ENCODE measurements around the gene DNAJC17. TPM values are rescaled to one million over a fixed set of nuclear protein-coding genes. Genes with fewer than 3 reads are reported as not detected.

Gene DNAJC17
- total RNA-seq, 2 experiments from 2014 or later, result 45.6 to 51.2 TPM

DNA sequence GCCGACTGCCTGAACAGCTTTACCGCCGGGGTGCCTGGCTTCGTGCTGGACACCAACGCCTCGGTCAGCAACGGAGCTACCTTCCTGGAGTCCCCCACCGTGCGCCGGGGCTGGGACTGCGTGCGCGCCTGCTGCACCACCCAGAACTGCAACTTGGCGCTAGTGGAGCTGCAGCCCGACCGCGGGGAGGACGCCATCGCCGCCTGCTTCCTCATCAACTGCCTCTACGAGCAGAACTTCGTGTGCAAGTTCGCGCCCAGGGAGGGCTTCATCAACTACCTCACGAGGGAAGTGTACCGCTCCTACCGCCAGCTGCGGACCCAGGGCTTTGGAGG, 37.4 kb upstream of the DNAJC17 start:
- H3K27ac Mint-ChIP-seq, result no peak overlapping the region
- DNase-seq, result peak; percentile 59
- H3K27me3 Mint-ChIP-seq, result peaks cover 22% of the 10 kb centered on the region
- peak; percentile 68 for ATAC-seq
- H3K4me1 Mint-ChIP-seq, result peaks cover 25% of the 10 kb centered on the region
- H3K36me3 Mint-ChIP-seq, result no peaks in the 10 kb centered on the region
- CTCF ChIA-PET, result interaction anchor here (0.7 to 4.0 kb wide), 7 partner anchors 9 to 142 kb away, joined by 3 to 37 read pairs (median 4); partner anchors contain the start of gene VPS18
- H3K4me3 Mint-ChIP-seq, result peak overlapping the region; percentile 78
- no peaks in the 10 kb centered on the region for H3K9me3 Mint-ChIP-seq (ENCODE audit: low read depth)

GRCh38 chr15:40843885-40844695, 36.8 kb upstream of the DNAJC17 start, which contains the start of gene SPINT1:
SPINT1 (plus strand) TSS chr15:40844048; CDS start chr15:40844555, 507 bp downstream.
- Mint-ChIP-seq H3K4me3 (peak within 1 kb of the TSS; percentile 78), H3K4me1 (peaks cover 25% of the 10 kb centered on the region), H3K9me3 (ENCODE audit: low read depth) (no peaks in the 10 kb centered on the region), H3K36me3 (no peaks in the 10 kb centered on the region), H3K27me3 (peaks cover 22% of the 10 kb centered on the region), H3K27ac (no peak within 1 kb of the TSS)
- DNase-seq (peak; percentile 54), ATAC-seq (peak; percentile 72)
- CTCF ChIA-PET, result interaction anchor here (0.7 to 4.0 kb wide), 6 partner anchors 9 to 141 kb away, joined by 3 to 37 read pairs (median 4); partner anchors contain the start of gene VPS18

DNA sequence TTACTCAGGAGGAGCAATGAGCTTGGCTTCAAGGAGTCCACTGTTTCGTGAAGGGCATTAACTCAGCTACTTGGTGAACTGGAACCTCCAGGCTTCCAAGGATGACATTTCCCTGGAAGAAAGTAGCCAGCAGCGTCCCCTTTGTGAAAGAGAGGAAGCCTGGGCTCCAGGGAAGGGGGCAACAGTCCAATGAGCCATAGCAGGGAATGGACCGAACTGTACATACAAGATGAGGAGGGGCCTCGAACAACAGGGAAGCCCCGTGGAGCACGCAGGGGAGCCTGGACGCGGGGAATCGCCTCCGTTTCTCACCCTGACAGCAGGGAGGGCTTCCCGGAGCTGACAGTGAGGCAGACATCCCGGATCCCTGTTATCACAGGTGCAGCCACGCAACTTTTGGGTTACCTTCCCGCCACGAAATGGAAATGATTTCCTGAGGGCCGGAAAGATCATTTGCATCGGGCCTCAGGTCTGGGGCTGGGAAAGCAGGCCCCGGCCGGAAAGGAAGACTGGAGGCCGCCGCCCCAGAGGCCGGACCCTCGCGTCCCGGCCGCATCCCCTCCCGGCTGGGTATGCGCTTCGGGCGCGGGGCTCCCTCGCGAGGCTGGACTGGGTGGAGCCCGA, 36.1 kb upstream of the DNAJC17 start:
- CTCF ChIA-PET, result interaction anchor here (0.7 to 4.0 kb wide), 6 partner anchors 8 to 51 kb away, joined by 3 to 37 read pairs (median 4); partner anchors contain the start of gene VPS18
- Mint-ChIP-seq H3K36me3 (no peaks in the 10 kb centered on the region), H3K4me1 (peaks cover 25% of the 10 kb centered on the region), H3K4me3 (peak overlapping the region; percentile 59), H3K27ac (no peak overlapping the region), H3K9me3 (ENCODE audit: low read depth) (no peaks in the 10 kb centered on the region), H3K27me3 (peaks cover 22% of the 10 kb centered on the region)
- no peak for DNase-seq
- no peak for ATAC-seq

DNA sequence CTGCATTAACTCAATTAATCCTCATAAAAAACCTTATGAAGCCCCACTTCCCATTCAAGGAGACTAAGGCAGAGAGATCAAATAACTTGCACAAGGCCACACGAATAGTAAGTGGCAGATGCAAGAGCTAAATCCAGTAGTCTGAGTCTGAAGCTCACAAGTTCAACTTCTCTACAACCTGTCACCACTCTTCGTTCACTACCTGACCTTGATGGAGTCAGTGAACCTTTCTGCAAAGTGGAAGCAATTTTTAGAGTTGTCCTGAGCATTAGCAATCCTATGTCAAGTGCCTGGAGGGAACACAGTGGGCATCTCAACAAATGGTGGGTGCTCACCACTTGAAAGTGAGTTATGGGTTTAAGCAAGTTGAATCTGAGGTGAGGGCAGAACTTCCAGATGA, 34.5 kb upstream of the DNAJC17 start:
- DNase-seq (no peak), ATAC-seq (no peak)
- Mint-ChIP-seq H3K9me3 (ENCODE audit: low read depth) (no peaks in the 10 kb centered on the region), H3K4me3 (no peak overlapping the region), H3K36me3 (no peaks in the 10 kb centered on the region), H3K4me1 (peaks cover 16% of the 10 kb centered on the region), H3K27ac (no peak overlapping the region), H3K27me3 (peaks cover 22% of the 10 kb centered on the region)
- CTCF ChIA-PET, result interaction anchor here (1.0 to 4.0 kb wide), 2 partner anchors 16 to 50 kb away, joined by 3 to 37 read pairs; no protein-coding TSS in a partner anchor

DNA sequence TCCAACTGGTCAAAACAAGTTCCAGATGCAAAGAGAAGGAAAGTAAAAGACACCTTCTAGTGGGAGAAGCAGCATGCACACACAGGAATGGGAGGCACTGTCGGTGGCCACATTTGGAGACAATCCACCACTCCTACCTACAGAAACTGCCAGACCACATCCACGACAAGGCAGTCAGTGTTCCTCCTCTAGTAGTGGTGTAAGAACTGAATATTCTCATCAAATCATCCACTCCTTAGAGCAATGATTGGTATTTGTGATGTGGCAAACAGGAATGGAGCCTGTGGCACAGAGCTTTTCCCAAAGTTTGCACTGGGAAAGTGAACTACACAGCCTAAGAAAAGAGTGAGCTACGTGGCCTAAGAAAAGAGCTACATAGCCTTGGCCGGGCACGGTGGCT, 31.5 kb upstream of the DNAJC17 start:
- Mint-ChIP-seq H3K4me3 (no peak overlapping the region), H3K36me3 (no peaks in the 10 kb centered on the region), H3K27ac (no peak overlapping the region), H3K27me3 (peaks cover 15% of the 10 kb centered on the region), H3K9me3 (ENCODE audit: low read depth) (no peaks in the 10 kb centered on the region), H3K4me1 (peaks cover 4% of the 10 kb centered on the region)
- DNase-seq (no peak), ATAC-seq (no peak)
- CTCF ChIA-PET, result interaction anchor here (0.9 kb wide), 1 partner anchor 54 kb away, joined by 3 read pairs; no protein-coding TSS in a partner anchor

GRCh38 chr15:40836020-40836419, 28.7 kb upstream of the DNAJC17 start:
- no peaks in the 10 kb centered on the region for H3K4me1 Mint-ChIP-seq

GRCh38 chr15:40832903-40833302, 25.6 kb upstream of the DNAJC17 start:
- CTCF ChIA-PET, result interaction anchor here (0.9 to 1.0 kb wide), 2 partner anchors 25 to 26 kb away, joined by 3 read pairs; no protein-coding TSS in a partner anchor
- H3K27ac Mint-ChIP-seq, result no peak overlapping the region
- DNase-seq (no peak), ATAC-seq (no peak)
- peaks cover 3% of the 10 kb centered on the region for H3K27me3 Mint-ChIP-seq
- H3K4me1 Mint-ChIP-seq, result no peaks in the 10 kb centered on the region
- H3K36me3 Mint-ChIP-seq, result no peaks in the 10 kb centered on the region
- H3K4me3 Mint-ChIP-seq, result no peak overlapping the region
- H3K9me3 Mint-ChIP-seq (ENCODE audit: low read depth), result no peaks in the 10 kb centered on the region

More at GRCh38 chr15:40836020-40836419, 28.7 kb upstream of the DNAJC17 start:
- ATAC-seq (no peak), DNase-seq (no peak)
- H3K27me3 Mint-ChIP-seq, result no peaks in the 10 kb centered on the region
- no peaks in the 10 kb centered on the region for H3K36me3 Mint-ChIP-seq
- H3K9me3 Mint-ChIP-seq (ENCODE audit: low read depth), result no peaks in the 10 kb centered on the region
- no peak overlapping the region for H3K27ac Mint-ChIP-seq
- no peak overlapping the region for H3K4me3 Mint-ChIP-seq
- CTCF ChIA-PET, result interaction anchor here (0.6 to 0.9 kb wide), 3 partner anchors 8 to 23 kb away, joined by 3 to 4 read pairs (median 4); partner anchors contain the start of gene SPINT1

DNA sequence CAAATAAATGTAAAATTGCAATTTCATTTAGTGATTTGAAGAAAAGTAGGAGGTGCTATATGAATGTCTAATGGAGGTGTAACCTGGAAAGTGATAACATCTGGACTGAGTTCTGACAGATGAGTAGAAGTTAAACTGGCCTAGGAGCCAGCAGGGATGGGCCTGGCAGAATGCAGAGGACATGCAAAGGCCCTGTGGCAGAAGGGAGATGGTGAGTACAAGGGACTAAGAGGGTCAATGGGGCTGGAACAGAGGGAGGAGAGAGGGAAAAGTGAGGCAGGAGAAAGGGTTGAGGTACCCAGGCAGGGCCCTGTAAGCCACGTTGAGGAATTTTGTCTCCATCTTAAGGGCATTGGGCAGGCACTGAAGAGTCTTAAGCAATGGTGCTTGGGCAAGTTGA, 24.6 kb upstream of the DNAJC17 start:
- CTCF ChIA-PET, result interaction anchor here (1.0 kb wide), 1 partner anchor 27 kb away, joined by 3 read pairs; no protein-coding TSS in a partner anchor
- no peak for DNase-seq
- Mint-ChIP-seq H3K27me3 (peaks cover 3% of the 10 kb centered on the region), H3K4me3 (no peak overlapping the region), H3K36me3 (no peaks in the 10 kb centered on the region), H3K9me3 (ENCODE audit: low read depth) (no peaks in the 10 kb centered on the region), H3K27ac (no peak overlapping the region), H3K4me1 (no peaks in the 10 kb centered on the region)
- ATAC-seq, result no peak

DNA sequence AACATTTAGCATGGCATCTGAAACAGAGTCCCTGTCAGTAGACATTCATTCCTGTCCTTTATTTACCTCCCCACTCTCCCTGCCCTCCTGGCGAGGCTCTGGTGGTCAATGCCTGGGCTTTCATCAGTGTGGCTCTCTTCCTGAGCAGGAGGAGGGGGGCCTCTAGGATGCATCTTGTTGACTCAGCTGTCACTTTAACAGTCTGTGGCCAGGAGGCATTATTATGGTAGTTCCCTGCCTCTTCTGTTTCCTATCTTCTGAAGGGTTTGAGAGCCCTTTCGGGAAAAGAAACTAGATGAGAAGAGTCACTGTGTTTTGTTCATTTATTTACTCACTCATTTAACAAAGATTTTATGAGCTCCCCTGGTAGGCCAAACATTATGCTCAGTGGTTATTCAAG, 23.6 kb upstream of the DNAJC17 start:
- no peaks in the 10 kb centered on the region for H3K4me1 Mint-ChIP-seq
- no peak for ATAC-seq
- H3K4me3 Mint-ChIP-seq, result no peak overlapping the region
- no peaks in the 10 kb centered on the region for H3K9me3 Mint-ChIP-seq (ENCODE audit: low read depth)
- no peaks in the 10 kb centered on the region for H3K36me3 Mint-ChIP-seq
- no peak overlapping the region for H3K27ac Mint-ChIP-seq
- peaks cover 8% of the 10 kb centered on the region for H3K27me3 Mint-ChIP-seq
- CTCF ChIA-PET, result no interaction called here
- DNase-seq, result no peak

- Mint-ChIP-seq H3K4me3 (no peak overlapping the region), H3K27ac (no peak overlapping the region), H3K36me3 (no peaks in the 10 kb centered on the region), H3K4me1 (peaks cover under 1% of the 10 kb centered on the region), H3K9me3 (ENCODE audit: low read depth) (no peaks in the 10 kb centered on the region), H3K27me3 (peaks cover 10% of the 10 kb centered on the region)
- CTCF ChIA-PET, result interaction anchor here (0.7 kb wide), 1 partner anchor 17 kb away, joined by 3 read pairs; no protein-coding TSS in a partner anchor
- no peak for ATAC-seq
- no peak for DNase-seq
These were observed 21.8 kb upstream of the DNAJC17 start for GRCh38 chr15:40829115-40829514.

- no peak for ATAC-seq
- H3K4me3 Mint-ChIP-seq, result no peak within 1 kb of the TSS
- CTCF ChIA-PET, result interaction anchor here (1.0 to 1.5 kb wide), 3 partner anchors 11 to 309 kb away, joined by 3 to 6 read pairs (median 5); partner anchors contain the start of gene VPS18
These were observed 21.3 kb upstream of the DNAJC17 start, which contains the start of gene PPP1R14D for GRCh38 chr15:40828447-40829036. PPP1R14D (minus strand) TSS chr15:40828708; CDS start chr15:40828641, 67 bp downstream.

DNA sequence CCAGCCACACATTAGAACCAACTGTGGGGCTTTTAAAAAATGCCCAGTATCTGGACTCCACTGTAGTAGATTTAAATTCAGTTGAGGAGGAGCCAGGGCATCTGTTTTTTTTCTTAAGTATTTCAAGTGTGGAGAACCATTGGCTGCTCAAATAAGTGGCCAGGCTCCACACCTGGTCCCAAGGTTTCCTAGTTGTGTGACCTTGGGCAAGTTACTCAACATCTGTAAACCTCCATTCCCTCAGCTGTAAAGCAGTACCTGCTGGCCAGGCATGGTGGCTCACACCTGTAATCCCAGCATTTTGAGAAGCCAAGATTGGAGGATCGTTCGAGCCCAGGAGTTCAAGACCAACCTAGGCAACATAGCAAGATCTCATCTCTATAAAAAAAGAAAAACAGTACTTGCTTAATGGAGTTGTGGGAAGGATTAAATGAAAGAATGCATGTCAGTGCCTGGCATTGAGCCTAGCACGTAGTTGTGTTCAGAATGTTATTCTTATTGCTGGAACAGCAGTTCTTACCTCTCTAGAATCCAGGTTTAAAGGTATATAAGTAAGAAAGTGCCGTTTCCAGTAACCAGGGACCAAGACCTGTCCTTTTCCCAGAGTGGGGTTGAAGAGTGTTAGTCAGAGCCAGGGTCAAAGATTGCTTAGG, 19.3 kb upstream of the DNAJC17 start:
- peaks cover 12% of the 10 kb centered on the region for H3K27me3 Mint-ChIP-seq
- H3K4me1 Mint-ChIP-seq, result peaks cover 4% of the 10 kb centered on the region
- no peak overlapping the region for H3K27ac Mint-ChIP-seq
- no peak overlapping the region for H3K4me3 Mint-ChIP-seq
- CTCF ChIA-PET, result no interaction called here
- H3K36me3 Mint-ChIP-seq, result no peaks in the 10 kb centered on the region
- H3K9me3 Mint-ChIP-seq (ENCODE audit: low read depth), result no peaks in the 10 kb centered on the region
- ATAC-seq (no peak), DNase-seq (no peak)

More at GRCh38 chr15:40828447-40829036, 21.3 kb upstream of the DNAJC17 start, which contains the start of gene PPP1R14D:
- H3K27ac Mint-ChIP-seq, result no peak within 1 kb of the TSS
- H3K27me3 Mint-ChIP-seq, result peaks cover 12% of the 10 kb centered on the region
- H3K36me3 Mint-ChIP-seq, result no peaks in the 10 kb centered on the region
- no peak for DNase-seq
- peaks cover 4% of the 10 kb centered on the region for H3K4me1 Mint-ChIP-seq
- no peaks in the 10 kb centered on the region for H3K9me3 Mint-ChIP-seq (ENCODE audit: low read depth)

Data from activated CD8-positive, alpha-beta memory T cell treated with anti-CD3 and anti-CD28 coated beads, Interleukin-2, amount 10 ng/mL, durations not matched to agents 7 days and 5 days (primary cell).